ENCODE measurements around the gene CEP170B.

CEP170B gene

GRCh38 chr14:104937161-104937560 is 72.1 kb downstream of the CEP170B start:
- no peak overlapping the region for H2AFZ ChIP-seq (ENCODE audit: insufficient read depth, low read length, poor library complexity)
- no peak overlapping the region for H3K27ac ChIP-seq (ENCODE audit: low read depth, low read length)
- H4K91ac ChIP-seq (ENCODE audit: low read depth, low read length): no peak overlapping the region
- no peak overlapping the region for H2BK5ac ChIP-seq (ENCODE audit: low read depth, low read length, poor library complexity)
- peaks cover 0 to under 1% of the 10 kb centered on the region in 2 experiments for H3K4me1 ChIP-seq (ENCODE audit: control insufficient read depth in 1 of 2, insufficient read depth in 2 of 2, low read length in 2 of 2)
- H3K79me1 ChIP-seq (ENCODE audit: low read length): no peaks in the 10 kb centered on the region
- no peak overlapping the region for H2AK5ac ChIP-seq (ENCODE audit: low read length)
- no CpG with 5 or more reads among the region's 4 CpGs for WGBS (ENCODE audit: extremely low coverage, insufficient coverage, insufficient read length)
- no peak overlapping the region for H3K9ac ChIP-seq (ENCODE audit: low read length)
- peaks cover 17% of the 10 kb centered on the region for H3K9me3 ChIP-seq (ENCODE audit: insufficient read depth, low read depth, low read length)
- H3K79me2 ChIP-seq (ENCODE audit: control insufficient read depth, insufficient read depth, low read length, poor library complexity): no peaks in the 10 kb centered on the region
- H3K23ac ChIP-seq (ENCODE audit: low read length): no peak overlapping the region
- H2BK12ac ChIP-seq (ENCODE audit: low read length): no peak overlapping the region
- H2BK120ac ChIP-seq (ENCODE audit: insufficient read depth, low read length, poor library complexity): no peak overlapping the region
- DNase-seq: no peak
- no peak overlapping the region for H3K4me3 ChIP-seq (ENCODE audit: low read depth, low read length)
- no peak overlapping the region for H3K4ac ChIP-seq (ENCODE audit: low read depth, low read length)
- H3K18ac ChIP-seq (ENCODE audit: low read length): no peak overlapping the region
- no peak overlapping the region for H3K4me2 ChIP-seq (ENCODE audit: low read length)
- no peaks in the 10 kb centered on the region for H3K36me3 ChIP-seq (ENCODE audit: control insufficient read depth in 1 of 2, insufficient read depth in 2 of 2, low read length in 2 of 2)
- no peak overlapping the region for H4K12ac ChIP-seq (ENCODE audit: low read depth, low read length)
- H3K14ac ChIP-seq (ENCODE audit: low read length): no peak overlapping the region
- peaks cover 30% of the 10 kb centered on the region for H3K27me3 ChIP-seq (ENCODE audit: insufficient read depth, low read length)
- H4K8ac ChIP-seq (ENCODE audit: low read depth, low read length): no peak overlapping the region

GRCh38 chr14:104937694-104938365 is 72.8 kb downstream of the CEP170B start:
- Histone ChIP-seq H2AK5ac (ENCODE audit: low read length) (no peak overlapping the region), H3K36me3 (ENCODE audit: control insufficient read depth in 1 of 2, insufficient read depth in 2 of 2, low read length in 2 of 2) (no peaks in the 10 kb centered on the region), H2AFZ (ENCODE audit: insufficient read depth, low read length, poor library complexity) (no peak overlapping the region), H3K27me3 (ENCODE audit: insufficient read depth, low read length) (peaks cover 23% of the 10 kb centered on the region), H3K14ac (ENCODE audit: low read length) (no peak overlapping the region), H3K9ac (ENCODE audit: low read length) (no peak overlapping the region), H4K8ac (ENCODE audit: low read depth, low read length) (no peak overlapping the region), H3K9me3 (ENCODE audit: insufficient read depth, low read depth, low read length) (peaks cover 15% of the 10 kb centered on the region), H4K91ac (ENCODE audit: low read depth, low read length) (no peak overlapping the region), H3K4me3 (ENCODE audit: low read depth, low read length) (peak overlapping the region; percentile 34), H3K27ac (ENCODE audit: low read depth, low read length) (no peak overlapping the region), H3K79me1 (ENCODE audit: low read length) (no peaks in the 10 kb centered on the region), H2BK120ac (ENCODE audit: insufficient read depth, low read length, poor library complexity) (no peak overlapping the region), H2BK5ac (ENCODE audit: low read depth, low read length, poor library complexity) (no peak overlapping the region), H2BK12ac (ENCODE audit: low read length) (no peak overlapping the region), H3K79me2 (ENCODE audit: control insufficient read depth, insufficient read depth, low read length, poor library complexity) (no peaks in the 10 kb centered on the region), H3K4me1 (ENCODE audit: control insufficient read depth in 1 of 2, insufficient read depth in 2 of 2, low read length in 2 of 2) (no peaks in the 10 kb centered on the region), H3K23ac (ENCODE audit: low read length) (no peak overlapping the region), H3K18ac (ENCODE audit: low read length) (no peak overlapping the region), H3K4me2 (ENCODE audit: low read length) (no peak overlapping the region), H4K12ac (ENCODE audit: low read depth, low read length) (no peak overlapping the region), H3K4ac (ENCODE audit: low read depth, low read length) (no peak overlapping the region)
- WGBS (ENCODE audit: extremely low coverage, insufficient coverage, insufficient read length): no CpG with 5 or more reads among the region's 11 CpGs
- DNase-seq: no peak

DNA sequence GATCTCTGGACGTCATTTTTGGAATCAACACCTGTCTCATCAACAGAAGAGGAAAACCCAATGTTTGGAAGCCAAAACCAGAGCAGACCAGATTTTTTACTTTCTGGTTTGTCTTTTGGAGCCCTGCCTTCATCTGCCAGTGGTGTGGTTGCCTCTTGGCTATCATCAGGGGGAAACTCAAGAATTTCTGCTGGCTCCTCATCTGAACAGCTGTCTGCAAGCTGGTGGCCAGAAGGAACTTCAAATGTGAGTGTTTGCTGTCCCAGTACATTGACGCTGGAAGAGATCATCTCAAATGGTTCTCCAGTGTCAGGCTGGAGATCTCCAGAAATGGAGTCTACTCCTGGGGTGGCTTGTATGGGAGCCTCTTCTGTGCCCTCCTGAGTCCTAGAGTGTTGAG is 73.4 kb downstream of the CEP170B start:
- Histone ChIP-seq H3K36me3 (ENCODE audit: control insufficient read depth in 1 of 2, insufficient read depth in 2 of 2, low read length in 2 of 2) (no peaks in the 10 kb centered on the region), H4K8ac (ENCODE audit: low read depth, low read length) (no peak overlapping the region), H3K14ac (ENCODE audit: low read length) (no peak overlapping the region), H3K23ac (ENCODE audit: low read length) (no peak overlapping the region), H2AFZ (ENCODE audit: insufficient read depth, low read length, poor library complexity) (no peak overlapping the region), H3K9me3 (ENCODE audit: insufficient read depth, low read depth, low read length) (peaks cover 15% of the 10 kb centered on the region), H3K4ac (ENCODE audit: low read depth, low read length) (no peak overlapping the region), H3K27me3 (ENCODE audit: insufficient read depth, low read length) (peaks cover 20% of the 10 kb centered on the region), H3K4me1 (ENCODE audit: control insufficient read depth in 1 of 2, insufficient read depth in 2 of 2, low read length in 2 of 2) (no peaks in the 10 kb centered on the region), H3K79me1 (ENCODE audit: low read length) (no peaks in the 10 kb centered on the region), H3K27ac (ENCODE audit: low read depth, low read length) (no peak overlapping the region), H3K79me2 (ENCODE audit: control insufficient read depth, insufficient read depth, low read length, poor library complexity) (no peaks in the 10 kb centered on the region), H4K12ac (ENCODE audit: low read depth, low read length) (no peak overlapping the region), H2AK5ac (ENCODE audit: low read length) (no peak overlapping the region), H2BK120ac (ENCODE audit: insufficient read depth, low read length, poor library complexity) (no peak overlapping the region), H2BK12ac (ENCODE audit: low read length) (no peak overlapping the region), H3K4me2 (ENCODE audit: low read length) (no peak overlapping the region), H3K4me3 (ENCODE audit: low read depth, low read length) (no peak overlapping the region), H3K9ac (ENCODE audit: low read length) (no peak overlapping the region), H4K91ac (ENCODE audit: low read depth, low read length) (no peak overlapping the region), H3K18ac (ENCODE audit: low read length) (no peak overlapping the region), H2BK5ac (ENCODE audit: low read depth, low read length, poor library complexity) (no peak overlapping the region)
- DNase-seq: no peak
- no CpG with 5 or more reads among the region's 2 CpGs for WGBS (ENCODE audit: extremely low coverage, insufficient coverage, insufficient read length)

- no peak for DNase-seq
- Histone ChIP-seq H3K23ac (ENCODE audit: low read length) (no peak overlapping the region), H3K36me3 (ENCODE audit: control insufficient read depth in 1 of 2, insufficient read depth in 2 of 2, low read length in 2 of 2) (no peaks in the 10 kb centered on the region), H4K12ac (ENCODE audit: low read depth, low read length) (no peak overlapping the region), H3K4me1 (ENCODE audit: control insufficient read depth in 1 of 2, insufficient read depth in 2 of 2, low read length in 2 of 2) (no peaks in the 10 kb centered on the region), H2BK120ac (ENCODE audit: insufficient read depth, low read length, poor library complexity) (no peak overlapping the region), H3K79me2 (ENCODE audit: control insufficient read depth, insufficient read depth, low read length, poor library complexity) (no peaks in the 10 kb centered on the region), H3K27me3 (ENCODE audit: insufficient read depth, low read length) (peaks cover 19% of the 10 kb centered on the region), H3K4me3 (ENCODE audit: low read depth, low read length) (no peak overlapping the region), H3K79me1 (ENCODE audit: low read length) (no peaks in the 10 kb centered on the region), H2AK5ac (ENCODE audit: low read length) (no peak overlapping the region), H4K91ac (ENCODE audit: low read depth, low read length) (no peak overlapping the region), H3K9me3 (ENCODE audit: insufficient read depth, low read depth, low read length) (peaks cover 20% of the 10 kb centered on the region), H2AFZ (ENCODE audit: insufficient read depth, low read length, poor library complexity) (no peak overlapping the region), H3K14ac (ENCODE audit: low read length) (no peak overlapping the region), H3K9ac (ENCODE audit: low read length) (no peak overlapping the region), H3K27ac (ENCODE audit: low read depth, low read length) (no peak overlapping the region), H2BK5ac (ENCODE audit: low read depth, low read length, poor library complexity) (no peak overlapping the region), H3K4me2 (ENCODE audit: low read length) (no peak overlapping the region), H3K18ac (ENCODE audit: low read length) (no peak overlapping the region), H2BK12ac (ENCODE audit: low read length) (no peak overlapping the region), H4K8ac (ENCODE audit: low read depth, low read length) (no peak overlapping the region), H3K4ac (ENCODE audit: low read depth, low read length) (no peak overlapping the region)
- WGBS (ENCODE audit: extremely low coverage, insufficient coverage, insufficient read length): no CpG with 5 or more reads among the region's 1 CpG
Observed at GRCh38 chr14:104938960-104939359, 73.9 kb downstream of the CEP170B start.

Measured in trophoblast cell (in vitro differentiated cells and primary cell).